Measurements from ENCODE around the gene OR10H3. TPM values are rescaled to one million over a fixed set of nuclear protein-coding genes. Genes with fewer than 3 reads are reported as not detected.

The OR10H3 gene
- polyA plus RNA-seq, 1 of the 3 experiments (the other 2 are of a cell fraction): not detected

- no peak for TF ChIP-seq CHD2 (IDR thresholded peaks at IDR 0.05; ENCODE audit: low read length, partially characterized antibody)
- TF ChIP-seq RCOR1 (IDR thresholded peaks at IDR 0.05; ENCODE audit: low read length): no peak
- TF ChIP-seq TEAD4 (IDR thresholded peaks at IDR 0.05; ENCODE audit: borderline replicate concordance, insufficient read depth): no peak
- TF ChIP-seq CTCF (IDR thresholded peaks at IDR 0.05): no peak
- TF ChIP-seq POLR2AphosphoS5 (IDR thresholded peaks at IDR 0.05; ENCODE audit: low read depth, low read length): no peak
- TF ChIP-seq SMC3 (IDR thresholded peaks at IDR 0.05; ENCODE audit: low read depth, low read length): no peak
- TF ChIP-seq REST (IDR thresholded peaks at IDR 0.05; ENCODE audit: low read depth, low read length): no peak
- no peak for TF ChIP-seq USF2 (IDR thresholded peaks at IDR 0.05; ENCODE audit: borderline replicate concordance, low read depth, low read length)
Observed at GRCh38 chr19:15790096-15790495, 52.3 kb downstream of the OR10H3 start (continued).

Other genes with a start within 250 kb of the OR10H3 start
- gene CYP4F22, start 229.5 kb upstream of the OR10H3 start, polyA plus RNA-seq (2012; rRNA removed): not detected in 2 replicates
- not detected in 2 replicates for gene CYP4F8, start 122.8 kb upstream of the OR10H3 start, polyA plus RNA-seq (2012; rRNA removed)
- 0.03 and 0.08 TPM in 2 replicates for gene CYP4F3, start 97.1 kb upstream of the OR10H3 start, polyA plus RNA-seq (2012; rRNA removed)
- gene CYP4F12, start 64.9 kb upstream of the OR10H3 start, polyA plus RNA-seq (2012; rRNA removed): 0.03 TPM in 1 of 2 replicates, not detected in the other
- not detected in 2 replicates for gene OR10H2, start 10.0 kb upstream of the OR10H3 start, polyA plus RNA-seq (2012; rRNA removed)
- not detected in 2 replicates for gene OR10H5, start 49.7 kb downstream of the OR10H3 start, polyA plus RNA-seq (2012; rRNA removed)
- not detected in 2 replicates for gene OR10H1, start 77.7 kb downstream of the OR10H3 start, polyA plus RNA-seq (2012; rRNA removed)
- 0.11 TPM in 1 of 2 replicates, not detected in the other for gene CYP4F2, start 160.1 kb downstream of the OR10H3 start, polyA plus RNA-seq (2012; rRNA removed)
- 0.23 and 0.31 TPM in 2 replicates for gene CYP4F11, start 196.5 kb downstream of the OR10H3 start, polyA plus RNA-seq (2012; rRNA removed)
- not detected in 2 replicates for gene OR10H4, start 211.0 kb downstream of the OR10H3 start, polyA plus RNA-seq (2012; rRNA removed)

Data from SK-N-SH (cell line).